Stimulated activated CD8-positive, alpha-beta memory T cell treated with anti-CD3 and anti-CD28 coated beads, Interleukin-4, amount 100 ng/mL, for 24 hours (primary cell): Measurements from ENCODE around the gene FBN3.

ENCODE experiments used
- DNase-seq: peaks from one replicate; pipeline ENCODE4 v3.0.0-alpha.2; 2020; ENCODE audit warnings: low read depth

The FBN3 gene

DNA sequence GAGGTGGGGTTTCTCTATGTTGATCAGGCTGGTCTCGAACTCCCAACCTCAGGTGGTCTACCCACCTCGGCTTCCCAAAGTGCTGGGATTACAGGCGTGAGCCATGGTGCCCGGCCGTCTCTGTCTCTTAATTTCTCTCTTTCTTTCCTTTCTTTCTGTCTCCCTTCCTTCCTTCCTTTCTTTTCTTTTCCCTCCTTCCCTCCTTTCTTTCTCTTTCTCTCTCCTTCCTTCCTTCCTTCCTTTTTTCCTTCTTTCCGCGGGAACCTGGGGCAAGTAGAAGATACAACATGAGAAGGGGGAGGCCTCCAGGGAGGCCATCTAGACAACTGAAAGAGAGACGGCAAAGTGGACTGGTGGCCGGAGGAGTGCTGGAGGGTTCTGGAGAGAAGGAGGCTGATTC is 128.7 kb downstream of the FBN3 start:
- DNase-seq: no peak

GRCh38 chr19:8017808-8018207 is 131.6 kb downstream of the FBN3 start:
- no peak for DNase-seq
